GM21367 (cell line): ENCODE data around the gene SLC22A1.

Experiments used
- ATAC-seq: cut with Tn5 transposase; IDR thresholded peaks from one replicate; pipeline ENCODE4 v1.9.1; 2021; ENCODE audit not compliant: unreplicated experiment

The SLC22A1 gene

GRCh38 chr6:160207618-160208017 is 86.0 kb downstream of the SLC22A1 start:
- ATAC-seq, result no peak
